HPDE6-E6E7 (cell line): ENCODE data around the gene ATG4D.
A peak's percentile ranks its signal among the peaks of the same experiment; 100 is the strongest.

Experiments used
- DNase-seq: peaks from one replicate; pipeline ENCODE4 v3.0.0; 2011; ENCODE audit warnings: missing footprints; ENCODE audit errors: extremely low spot score

ATG4D gene

GRCh38 chr19:10543420-10544241 lies at the start of gene ATG4D:
Gene ATG4D, plus strand, starts transcription at chr19:10543904. Its CDS starts 187 bp downstream, at chr19:10544091.
- peak; percentile 96 for DNase-seq

- DNase-seq: no peak
Measured at GRCh38 chr19:10497371-10497770, 46.3 kb upstream of the ATG4D start.

GRCh38 chr19:10499550-10500246 lies 44.0 kb upstream of the ATG4D start:
- DNase-seq: no peak

- DNase-seq: no peak
Measured at GRCh38 chr19:10500247-10500592, 43.5 kb upstream of the ATG4D start.

GRCh38 chr19:10501971-10502523 lies 41.7 kb upstream of the ATG4D start:
- DNase-seq: no peak

GRCh38 chr19:10502524-10503001 lies 41.1 kb upstream of the ATG4D start:
- peak; percentile 86 for DNase-seq

- no peak for DNase-seq
Measured at GRCh38 chr19:10503002-10503789, 40.5 kb upstream of the ATG4D start, which contains the start of gene KEAP1. Gene KEAP1, minus strand, starts transcription at chr19:10503356. Its CDS starts 3,323 bp downstream, at chr19:10500033.

- no peak for DNase-seq
Measured at GRCh38 chr19:10505583-10506229, 38.0 kb upstream of the ATG4D start.

- DNase-seq: no peak
Measured at GRCh38 chr19:10508036-10508435, 35.7 kb upstream of the ATG4D start.

GRCh38 chr19:10508707-10509106 lies 35.0 kb upstream of the ATG4D start:
- DNase-seq: no peak

GRCh38 chr19:10510301-10510802 lies 33.4 kb upstream of the ATG4D start:
- peak; percentile 43 for DNase-seq

GRCh38 chr19:10513223-10513622 lies 30.5 kb upstream of the ATG4D start:
- no peak for DNase-seq

- DNase-seq: no peak
Measured at GRCh38 chr19:10514211-10515145, 29.2 kb upstream of the ATG4D start.

GRCh38 chr19:10516064-10516385 lies 27.7 kb upstream of the ATG4D start:
- DNase-seq: no peak

- DNase-seq: peak; percentile 51
Measured at GRCh38 chr19:10516671-10517286, 26.9 kb upstream of the ATG4D start.

- DNase-seq: no peak
Measured at GRCh38 chr19:10517361-10517759, 26.3 kb upstream of the ATG4D start, which contains the start of gene S1PR5. Gene S1PR5, minus strand, starts transcription at chr19:10517447. Its CDS starts 2,436 bp downstream, at chr19:10515011.

- DNase-seq: no peak
Measured at GRCh38 chr19:10517760-10518443, 25.8 kb upstream of the ATG4D start.

- DNase-seq: no peak
Measured at GRCh38 chr19:10518444-10519361, 25.0 kb upstream of the ATG4D start.
